Osteocyte (in vitro differentiated cells): Measurements from ENCODE around the gene FAM110A. TPM values are rescaled to one million over a fixed set of nuclear protein-coding genes. Genes with fewer than 3 reads are reported as not detected.

Experiments
- DNase-seq: peaks from one replicate; pipeline ENCODE4 v3.0.0; 2021; ENCODE audit warnings: mixed read lengths; ENCODE audit not compliant: unreplicated experiment; ENCODE audit errors: extremely low spot score
- H3K27ac Mint-ChIP-seq: one replicate; pipeline ENCODE4 v1.8.0; 2021; ENCODE audit warnings: mild to moderate bottlenecking, mixed read lengths; ENCODE audit not compliant: unreplicated experiment
- H3K27me3 Mint-ChIP-seq: one replicate; pipeline ENCODE4 v1.8.0; 2021; ENCODE audit warnings: mixed read lengths; ENCODE audit not compliant: unreplicated experiment
- H3K36me3 Mint-ChIP-seq: one replicate; pipeline ENCODE4 v1.8.0; 2021; ENCODE audit warnings: mixed read lengths; ENCODE audit not compliant: unreplicated experiment
- H3K4me1 Mint-ChIP-seq: one replicate; pipeline ENCODE4 v1.8.0; 2021; ENCODE audit warnings: mixed read lengths; ENCODE audit not compliant: unreplicated experiment
- H3K4me3 Mint-ChIP-seq: one replicate; pipeline ENCODE4 v1.8.0; 2021; ENCODE audit warnings: mild to moderate bottlenecking, moderate library complexity, mixed read lengths; ENCODE audit not compliant: unreplicated experiment
- H3K9me3 Mint-ChIP-seq: one replicate; pipeline ENCODE4 v1.8.0; 2021; ENCODE audit warnings: mixed read lengths; ENCODE audit not compliant: unreplicated experiment
- CTCF ChIP-seq: fragments of 200-600 bp; sonication (generic); IDR thresholded peaks from 2 replicates; pipeline ENCODE4 v1.5.0; 2021; ENCODE audit warnings: antibody characterized with exemption, mild to moderate bottlenecking, moderate library complexity
- total RNA-seq: library from RNA; stranded (reverse); gene quantifications from 2 replicates; pipeline ENCODE4 v1.2.1, GENCODE V29; 2021

Gene FAM110A
- total RNA-seq, 1 donor from 2014 or later = 2.7 TPM

- Mint-ChIP-seq H3K4me1 (no peaks in the 10 kb centered on the region), H3K9me3 (no peaks in the 10 kb centered on the region), H3K27ac (no peak overlapping the region), H3K27me3 (no peaks in the 10 kb centered on the region), H3K4me3 (no peak overlapping the region), H3K36me3 (no peaks in the 10 kb centered on the region)
- no peak for DNase-seq
- no peak for TF ChIP-seq CTCF
Observed at GRCh38 chr20:878511-879307, 45.2 kb downstream of the FAM110A start.

GRCh38 chr20:879626-880025 lies 46.1 kb downstream of the FAM110A start:
- H3K36me3 Mint-ChIP-seq = no peaks in the 10 kb centered on the region
- no peaks in the 10 kb centered on the region for H3K4me1 Mint-ChIP-seq
- no peak for TF ChIP-seq CTCF
- H3K27ac Mint-ChIP-seq = no peak overlapping the region
- no peaks in the 10 kb centered on the region for H3K27me3 Mint-ChIP-seq
- H3K9me3 Mint-ChIP-seq = no peaks in the 10 kb centered on the region
- H3K4me3 Mint-ChIP-seq = no peak overlapping the region
- no peak for DNase-seq

- H3K9me3 Mint-ChIP-seq = no peaks in the 10 kb centered on the region
- H3K36me3 Mint-ChIP-seq = no peaks in the 10 kb centered on the region
- no peaks in the 10 kb centered on the region for H3K4me1 Mint-ChIP-seq
- peaks cover 10% of the 10 kb centered on the region for H3K27me3 Mint-ChIP-seq
- no peak overlapping the region for H3K4me3 Mint-ChIP-seq
- no peak for DNase-seq
- H3K27ac Mint-ChIP-seq = no peak overlapping the region
- TF ChIP-seq CTCF = no peak
Observed at GRCh38 chr20:881051-881782, 47.7 kb downstream of the FAM110A start.

- no peak overlapping the region for H3K4me3 Mint-ChIP-seq
- no peak for TF ChIP-seq CTCF
- H3K9me3 Mint-ChIP-seq = no peaks in the 10 kb centered on the region
- DNase-seq = no peak
- peaks cover 12% of the 10 kb centered on the region for H3K27me3 Mint-ChIP-seq
- H3K36me3 Mint-ChIP-seq = no peaks in the 10 kb centered on the region
- no peak overlapping the region for H3K27ac Mint-ChIP-seq
- no peaks in the 10 kb centered on the region for H3K4me1 Mint-ChIP-seq
Observed at GRCh38 chr20:881783-882144, 48.2 kb downstream of the FAM110A start.
